Measurements from ENCODE around the gene ZNF358.

GRCh38 chr19:7504684-7505083, 11.2 kb upstream of the ZNF358 start:
- TF ChIP-seq CTCF (conservative IDR thresholded peaks at IDR 0.05 in 1 of 2, IDR thresholded peaks at IDR 0.05 in 1 of 2; ENCODE audit: low read depth in 1 of 2, low read length in 2 of 2) (no peak), EZH2 (IDR thresholded peaks at IDR 0.05; ENCODE audit: low read length, missing control alignments) (no peak)

Measured in fibroblast of lung (primary cell).